Mesodermal cell (in vitro differentiated cells): Measurements from ENCODE around the gene UHRF1.

ENCODE experiments used
- H3K27ac ChIP-seq: 2 replicates; pipeline ENCODE4 v1.7.0; 2013; ENCODE audit warnings: mild to moderate bottlenecking, low read depth, low read length, moderate library complexity; ENCODE audit not compliant: severe bottlenecking
- H3K36me3 ChIP-seq: 2 replicates; pipeline ENCODE4 v1.7.1; 2013; ENCODE audit warnings: mild to moderate bottlenecking, low read length, moderate library complexity; ENCODE audit not compliant: control insufficient read depth, insufficient read depth
- H3K4me1 ChIP-seq: one replicate; pipeline ENCODE4 v1.7.1; 2013; ENCODE audit warnings: mild to moderate bottlenecking, low read length; ENCODE audit not compliant: insufficient read depth, control insufficient read depth, poor library complexity, severe bottlenecking
- H3K4me3 ChIP-seq: 2 replicates; pipeline ENCODE4 v1.7.0; 2013; ENCODE audit warnings: low read length, control low read depth, mild to moderate bottlenecking; ENCODE audit not compliant: insufficient read depth, poor library complexity, severe bottlenecking; ENCODE audit errors: extremely low read depth
- H3K9me3 ChIP-seq: 2 replicates; pipeline ENCODE4 v1.7.1; 2013; ENCODE audit warnings: mild to moderate bottlenecking, low read length, moderate library complexity; ENCODE audit not compliant: control insufficient read depth
- WGBS, 2 experiments: methylation state at CpG; one replicate each; pipeline ENCODE4 v1.1.5; 2013; ENCODE audit warnings: missing lambda C conversion rate in 2 of 2; ENCODE audit not compliant: insufficient coverage in 2 of 2; 5-methylcytosine and 5-hydroxymethylcytosine counted together

Gene UHRF1

GRCh38 chr19:5006821-5007220 lies 97.5 kb downstream of the UHRF1 start:
- 92 to 97% methylated on average over 6 to 9 of the region's 13 CpGs for WGBS, 2 experiments

More at GRCh38 chr19:5006821-5007220, 97.5 kb downstream of the UHRF1 start:
- H3K4me3 ChIP-seq: no peak overlapping the region
- peaks cover 23% of the 10 kb centered on the region for H3K36me3 ChIP-seq
- no peak overlapping the region for H3K27ac ChIP-seq
- no peaks in the 10 kb centered on the region for H3K9me3 ChIP-seq
- H3K4me1 ChIP-seq: no peaks in the 10 kb centered on the region
